ENCODE measurements around the gene ASPSCR1. TPM values are rescaled to one million over a fixed set of nuclear protein-coding genes. Genes with fewer than 3 reads are reported as not detected.
A peak's percentile ranks its signal among the peaks of the same experiment; 100 is the strongest.

The ASPSCR1 gene
- total and polyA plus RNA-seq, 2 donors (not counting 1 experiment from before 2014, with no cell fraction given), result 6.3 to 35.7 TPM

- TF ChIP-seq CTCF (conservative IDR thresholded peaks at IDR 0.05 in 1 of 2, IDR thresholded peaks at IDR 0.05 in 1 of 2; ENCODE audit: low read depth in 1 of 2, low read length in 2 of 2) (no peak), EZH2 (IDR thresholded peaks at IDR 0.05; ENCODE audit: low read length, missing control alignments) (no peak)
Observed at GRCh38 chr17:81994593-81995462, 17.4 kb downstream of the ASPSCR1 start.

GRCh38 chr17:81995463-81996231 lies 18.2 kb downstream of the ASPSCR1 start:
- H3K27ac ChIP-seq (ENCODE audit: insufficient read depth, low read length), result no peak overlapping the region
- no peak for TF ChIP-seq CTCF (conservative IDR thresholded peaks at IDR 0.05 in 1 of 2, IDR thresholded peaks at IDR 0.05 in 1 of 2; ENCODE audit: low read depth in 1 of 2, low read length in 2 of 2)
- no peak for TF ChIP-seq EZH2 (IDR thresholded peaks at IDR 0.05; ENCODE audit: low read length, missing control alignments)
- peaks cover 18% of the 10 kb centered on the region for H3K4me1 ChIP-seq (ENCODE audit: control insufficient read depth, extremely low read depth, insufficient read depth, low read length)
- no peaks in the 10 kb centered on the region for H3K79me2 ChIP-seq (ENCODE audit: control insufficient read depth, insufficient read depth, low read length)
- no peaks in the 10 kb centered on the region for H3K9me3 ChIP-seq (ENCODE audit: control insufficient read depth, insufficient read depth, low read depth, low read length)
- no peak overlapping the region for H3K9ac ChIP-seq (ENCODE audit: insufficient read depth, low read length)
- no peak overlapping the region for H2AFZ ChIP-seq (ENCODE audit: low read length)
- no peak overlapping the region for H3K4me3 ChIP-seq (replicated peaks in 1 of 4; ENCODE audit: control extremely low read depth in 1 of 4, insufficient read depth in 1 of 4, low read depth in 3 of 4, low read length in 4 of 4)
- no peak for DNase-seq (ENCODE audit: low read depth in 2 of 2)
- H4K20me1 ChIP-seq (ENCODE audit: control insufficient read depth, extremely low read depth, insufficient read depth, low read length), result no peaks in the 10 kb centered on the region
- H3K4me2 ChIP-seq (ENCODE audit: extremely low read depth, insufficient read depth, low read length), result no peak overlapping the region
- peaks cover 2% of the 10 kb centered on the region for H3K36me3 ChIP-seq (ENCODE audit: control insufficient read depth, insufficient read depth, low read length)
- H3K27me3 ChIP-seq (ENCODE audit: control insufficient read depth, insufficient read depth, low read length), result no peaks in the 10 kb centered on the region

More at GRCh38 chr17:81994593-81995462, 17.4 kb downstream of the ASPSCR1 start:
- H4K20me1 ChIP-seq (ENCODE audit: control insufficient read depth, extremely low read depth, insufficient read depth, low read length), result no peaks in the 10 kb centered on the region
- peaks cover 2% of the 10 kb centered on the region for H3K36me3 ChIP-seq (ENCODE audit: control insufficient read depth, insufficient read depth, low read length)
- H3K9me3 ChIP-seq (ENCODE audit: control insufficient read depth, insufficient read depth, low read depth, low read length), result no peaks in the 10 kb centered on the region
- H3K27ac ChIP-seq (ENCODE audit: insufficient read depth, low read length), result no peak overlapping the region
- peaks cover 18% of the 10 kb centered on the region for H3K4me1 ChIP-seq (ENCODE audit: control insufficient read depth, extremely low read depth, insufficient read depth, low read length)
- H3K9ac ChIP-seq (ENCODE audit: insufficient read depth, low read length), result no peak overlapping the region
- peak in 1 of 2 donors; percentile 33 for DNase-seq (ENCODE audit: low read depth in 2 of 2)
- H3K4me3 ChIP-seq (replicated peaks in 1 of 4; ENCODE audit: control extremely low read depth in 1 of 4, insufficient read depth in 1 of 4, low read depth in 3 of 4, low read length in 4 of 4), result no peak overlapping the region
- no peaks in the 10 kb centered on the region for H3K27me3 ChIP-seq (ENCODE audit: control insufficient read depth, insufficient read depth, low read length)
- H2AFZ ChIP-seq (ENCODE audit: low read length), result no peak overlapping the region
- H3K79me2 ChIP-seq (ENCODE audit: control insufficient read depth, insufficient read depth, low read length), result no peaks in the 10 kb centered on the region
- H3K4me2 ChIP-seq (ENCODE audit: extremely low read depth, insufficient read depth, low read length), result no peak overlapping the region

- Histone ChIP-seq H3K79me2 (ENCODE audit: control insufficient read depth, insufficient read depth, low read length) (no peaks in the 10 kb centered on the region), H3K9ac (ENCODE audit: insufficient read depth, low read length) (no peak overlapping the region)
- no peak for TF ChIP-seq CTCF (conservative IDR thresholded peaks at IDR 0.05 in 1 of 2, IDR thresholded peaks at IDR 0.05 in 1 of 2; ENCODE audit: low read depth in 1 of 2, low read length in 2 of 2)
- TF ChIP-seq EZH2 (IDR thresholded peaks at IDR 0.05; ENCODE audit: low read length, missing control alignments), result no peak
Observed at GRCh38 chr17:81996232-81996756, 18.9 kb downstream of the ASPSCR1 start.

More at GRCh38 chr17:81996232-81996756, 18.9 kb downstream of the ASPSCR1 start:
- Histone ChIP-seq H3K9me3 (ENCODE audit: control insufficient read depth, insufficient read depth, low read depth, low read length) (no peaks in the 10 kb centered on the region), H2AFZ (ENCODE audit: low read length) (no peak overlapping the region), H3K27me3 (ENCODE audit: control insufficient read depth, insufficient read depth, low read length) (no peaks in the 10 kb centered on the region), H3K36me3 (ENCODE audit: control insufficient read depth, insufficient read depth, low read length) (peaks cover 2% of the 10 kb centered on the region), H3K27ac (ENCODE audit: insufficient read depth, low read length) (no peak overlapping the region), H3K4me2 (ENCODE audit: extremely low read depth, insufficient read depth, low read length) (no peak overlapping the region), H3K4me3 (replicated peaks in 1 of 4; ENCODE audit: control extremely low read depth in 1 of 4, insufficient read depth in 1 of 4, low read depth in 3 of 4, low read length in 4 of 4) (no peak overlapping the region), H4K20me1 (ENCODE audit: control insufficient read depth, extremely low read depth, insufficient read depth, low read length) (no peaks in the 10 kb centered on the region), H3K4me1 (ENCODE audit: control insufficient read depth, extremely low read depth, insufficient read depth, low read length) (peaks cover 16% of the 10 kb centered on the region)
- no peak for DNase-seq (ENCODE audit: low read depth in 2 of 2)
